NCI-H146 treated with DMSO at 0.1 percent for 48 hours (cell line): ENCODE data around the gene DMD.

Experiments used
- DNase-seq: peaks from one replicate; lab custom pipeline; 2025; ENCODE audit not compliant: unreplicated experiment; lab: John Stamatoyannopoulos, UW

Gene DMD

GRCh38 chrX:31319586-31319985, 1891.8 kb downstream of the DMD start:
- no peak for DNase-seq

- DNase-seq: no peak
These were observed 1892.5 kb downstream of the DMD start for GRCh38 chrX:31318866-31319265.

- DNase-seq: no peak
These were observed 1894.9 kb downstream of the DMD start for GRCh38 chrX:31316340-31316991.

GRCh38 chrX:31314921-31315320, 1896.4 kb downstream of the DMD start:
- DNase-seq: no peak

GRCh38 chrX:31307952-31308351, 1903.4 kb downstream of the DMD start:
- no peak for DNase-seq

- DNase-seq: no peak
These were observed 1908.7 kb downstream of the DMD start for GRCh38 chrX:31302573-31303075.

GRCh38 chrX:31301941-31302340, 1909.4 kb downstream of the DMD start:
- DNase-seq: no peak

- no peak for DNase-seq
These were observed 1910.1 kb downstream of the DMD start for GRCh38 chrX:31301203-31301602.

GRCh38 chrX:31298916-31299315, 1912.4 kb downstream of the DMD start:
- no peak for DNase-seq

GRCh38 chrX:31297881-31298280, 1913.5 kb downstream of the DMD start:
- DNase-seq: no peak

GRCh38 chrX:31294475-31294874, 1916.9 kb downstream of the DMD start:
- no peak for DNase-seq

- no peak for DNase-seq
These were observed 1917.9 kb downstream of the DMD start for GRCh38 chrX:31293409-31293808.

- no peak for DNase-seq
These were observed 1920.2 kb downstream of the DMD start for GRCh38 chrX:31291131-31291530.

- DNase-seq: no peak
These were observed 1923.5 kb downstream of the DMD start for GRCh38 chrX:31287861-31288260.

GRCh38 chrX:31280580-31280979, 1930.8 kb downstream of the DMD start:
- DNase-seq: no peak

GRCh38 chrX:31279359-31279758, 1932.0 kb downstream of the DMD start:
- no peak for DNase-seq

- no peak for DNase-seq
These were observed 1938.9 kb downstream of the DMD start for GRCh38 chrX:31272472-31272775.

GRCh38 chrX:31271615-31272471, 1939.5 kb downstream of the DMD start:
- DNase-seq: no peak

GRCh38 chrX:31269914-31270313, 1941.4 kb downstream of the DMD start:
- DNase-seq: no peak

- DNase-seq: no peak
These were observed 1943.0 kb downstream of the DMD start for GRCh38 chrX:31268359-31268758.

- DNase-seq: no peak
These were observed 1944.9 kb downstream of the DMD start for GRCh38 chrX:31266203-31267076.

GRCh38 chrX:31265383-31265782, 1946.0 kb downstream of the DMD start:
- DNase-seq: no peak
